B cell (primary cell): ENCODE results near the gene UBR2.

Experiments used
- CTCF ChIP-seq: fragments of 200-600 bp; IDR thresholded peaks from one replicate; pipeline ENCODE4 v1.8.0; 2022; ENCODE audit warnings: antibody characterized with exemption, mild to moderate bottlenecking
- EZH2 ChIP-seq: IDR thresholded peaks from 2 replicates; pipeline ENCODE4 v1.6.1; 2012; ENCODE audit warnings: borderline replicate concordance, low read depth, mild to moderate bottlenecking, moderate library complexity, low read length; ENCODE audit not compliant: insufficient read depth, poor library complexity, severe bottlenecking

DNA sequence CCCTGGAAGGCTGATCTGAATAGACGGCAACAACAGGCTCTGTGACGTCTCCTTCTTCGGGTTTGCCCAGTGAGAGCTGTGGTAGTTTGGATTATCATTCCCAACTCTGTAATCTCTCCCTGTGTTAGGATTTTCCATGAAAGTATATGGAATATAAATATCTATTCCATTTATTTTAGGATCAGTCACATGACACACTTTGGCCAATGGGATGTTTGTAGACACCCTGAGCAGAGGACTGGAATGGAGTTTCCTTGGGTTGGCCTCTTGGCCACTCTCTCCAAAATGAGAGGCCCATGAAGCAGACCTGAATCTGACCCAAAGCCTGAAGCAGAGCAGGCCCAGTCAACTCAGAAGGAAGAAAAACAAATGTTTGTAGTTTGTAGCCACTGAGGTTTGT lies 37.2 kb upstream of the UBR2 start:
- TF ChIP-seq CTCF (no peak), EZH2 (no peak)
